Endothelial cell of umbilical vein (primary cell): Measurements from ENCODE around the gene USF1. TPM values are rescaled to one million over a fixed set of nuclear protein-coding genes. Genes with fewer than 3 reads are reported as not detected.

Experiments used
- BruUV-seq: library from RNA; stranded (reverse); fragments of 400-500 nt; replicated peaks from 2 replicates; lab custom pipeline; 2021; lab: Mats Ljungman, UMichigan
- CTCF ChIA-PET: fragments of 300-600, 350-600 bp; sonication (Branson Sonifier 250); formaldehyde crosslinking; loops from one replicate; lab custom pipeline; 2021; ENCODE audit warnings: antibody characterized with exemption, inconsistent platforms; lab: Charles Lee
- POLR2A ChIA-PET: fragments of 300-600, 350-600 bp; sonication (Branson Sonifier 250); formaldehyde crosslinking; loops from one replicate; lab custom pipeline; 2021; ENCODE audit warnings: antibody characterized with exemption, inconsistent platforms; lab: Charles Lee
- DNase-seq: peaks from one replicate; pipeline ENCODE4 v3.0.0-alpha.2; 2011; ENCODE audit warnings: low read depth, low spot score
- FAIRE-seq: peaks from 2 replicates; lab custom pipeline; 2011; peaks lifted over from hg19 to GRCh38; lab: Jason Lieb, UNC
- H2AFZ ChIP-seq: 2 replicates; pipeline ENCODE4 v1.6.0; 2012; ENCODE audit warnings: low read depth, low read length, control low read depth, inconsistent platforms
- H3K27ac ChIP-seq: 2 replicates; pipeline ENCODE4 v1.5.1; 2011; ENCODE audit warnings: low read depth, mild to moderate bottlenecking, control low read depth, low read length, moderate library complexity; ENCODE audit not compliant: insufficient read depth
- H3K27me3 ChIP-seq, 2 experiments: 2 replicates each; pipeline versions ENCODE4 v1.6.0 to v1.6.1; 2011; ENCODE audit warnings: low read length in 2 of 2, mixed read lengths in 1 of 2; ENCODE audit not compliant: control insufficient read depth in 2 of 2, insufficient read depth in 2 of 2
- H3K36me3 ChIP-seq, 2 experiments: 2 replicates in 1 of 2; 3 replicates in 1 of 2; pipeline ENCODE4 v1.5.1; 2011; ENCODE audit warnings: low read length in 2 of 2, mild to moderate bottlenecking in 1 of 2, moderate library complexity in 1 of 2; ENCODE audit not compliant: control insufficient read depth in 2 of 2, insufficient read depth in 2 of 2; ENCODE audit errors: extremely low read depth in 1 of 2
- H3K4me1 ChIP-seq: 3 replicates; pipeline ENCODE4 v1.5.1; 2011; ENCODE audit warnings: mild to moderate bottlenecking, low read length; ENCODE audit not compliant: control insufficient read depth, insufficient read depth; ENCODE audit errors: extremely low read depth
- H3K4me2 ChIP-seq: 2 replicates; pipeline ENCODE4 v1.6.1; 2011; ENCODE audit warnings: low read length, control low read depth, mixed read lengths; ENCODE audit not compliant: insufficient read depth
- H3K4me3 ChIP-seq, 3 experiments: fragments of 200-600 bp in 1 of 3; sonication (generic), shearing (Covaris generic) in 1 of 3; replicated peaks in 1 of 3; 2 replicates each; pipeline ENCODE4 v1.5.1; 2011 to 2016; ENCODE audit warnings: control low read depth in 3 of 3, low read length in 3 of 3, mild to moderate bottlenecking in 2 of 3, inconsistent platforms in 1 of 3, low read depth in 1 of 3, moderate library complexity in 1 of 3; ENCODE audit not compliant: insufficient read depth in 1 of 3
- H3K79me2 ChIP-seq: 2 replicates; pipeline ENCODE4 v1.6.0; 2012; ENCODE audit warnings: low read length, inconsistent platforms; ENCODE audit not compliant: control insufficient read depth, insufficient read depth
- H3K9ac ChIP-seq: replicated peaks from 2 replicates; pipeline ENCODE3; 2011; ENCODE audit warnings: low read length, control low read depth; ENCODE audit not compliant: insufficient read depth; ENCODE audit errors: extremely low read depth
- H3K9me1 ChIP-seq: replicated peaks from 3 replicates; pipeline ENCODE4 v1.6.0; 2011; ENCODE audit warnings: mild to moderate bottlenecking, low read length; ENCODE audit not compliant: control insufficient read depth, insufficient read depth; ENCODE audit errors: extremely low read depth
- H3K9me3 ChIP-seq: replicated peaks from 2 replicates; pipeline ENCODE4 v1.5.1; 2012; ENCODE audit warnings: low read length, inconsistent platforms; ENCODE audit not compliant: control insufficient read depth, insufficient read depth
- H4K20me1 ChIP-seq: replicated peaks from 2 replicates; pipeline ENCODE3; 2011; ENCODE audit warnings: mild to moderate bottlenecking, low read length; ENCODE audit not compliant: control insufficient read depth, insufficient read depth; ENCODE audit errors: extremely low read depth
- EZH2 ChIP-seq: IDR thresholded peaks from 2 replicates; pipeline ENCODE4 v1.6.1; 2012; ENCODE audit warnings: borderline replicate concordance, low read depth, mild to moderate bottlenecking, moderate library complexity, low read length, inconsistent platforms; ENCODE audit not compliant: severe bottlenecking
- FOS ChIP-seq: IDR thresholded peaks from 2 replicates; pipeline ENCODE4 v1.6.1; 2011; ENCODE audit warnings: mild to moderate bottlenecking, low read length, moderate library complexity, borderline replicate concordance; ENCODE audit not compliant: insufficient read depth
- GATA2 ChIP-seq: IDR thresholded peaks from 2 replicates; pipeline ENCODE4 v1.7.0; 2011; ENCODE audit warnings: low read depth, mild to moderate bottlenecking, moderate library complexity, mixed read lengths, low read length; ENCODE audit not compliant: insufficient read length, insufficient read depth
- JUN ChIP-seq: IDR thresholded peaks from 2 replicates; pipeline ENCODE4 v1.6.1; 2011; ENCODE audit warnings: borderline replicate concordance, low read depth; ENCODE audit not compliant: insufficient read length, insufficient read depth
- MAX ChIP-seq: IDR thresholded peaks from 2 replicates; pipeline ENCODE4 v1.6.1; 2011; ENCODE audit not compliant: insufficient read depth, insufficient read length
- MYC ChIP-seq: IDR thresholded peaks from one replicate; pipeline ENCODE4 v1.6.1; 2011; ENCODE audit warnings: mild to moderate bottlenecking, low read depth, low read length
- POLR2A ChIP-seq: IDR thresholded peaks from 2 replicates; pipeline ENCODE4 v1.6.1; 2012; ENCODE audit warnings: low read depth, mild to moderate bottlenecking, control low read depth, low read length
- POLR2AphosphoS5 ChIP-seq: IDR thresholded peaks from 2 replicates; pipeline ENCODE4 v1.6.1; 2012; ENCODE audit warnings: low read depth, mild to moderate bottlenecking, control low read depth, low read length, moderate library complexity; ENCODE audit not compliant: insufficient read depth
- dilution Hi-C: fragments of 300-500 bp; cut with MboI; formaldehyde crosslinking; loops from one replicate; pipeline ENCODE4 v1.15.0; 2019; ENCODE audit warnings: low sequenced_read_pairs; ENCODE audit not compliant: extremely low pct_ligation_motif_present
- intact Hi-C: fragments of 100-400 bp; cut with micrococcal nuclease; formaldehyde crosslinking; loops from one replicate; pipeline ENCODE4 v1.10.0; 2022
- polyA plus RNA-seq, 4 experiments: library from polyadenylated mRNA; depleted of rRNA in 3 of 4; stranded (reverse) in 3 of 4; unstranded in 1 of 4; fragments of >200 nt; gene quantifications; 2 replicates each; pipeline versions ENCODE4 v1.2.1 to v1.2.3, GENCODE V29; 2011 to 2012; ENCODE audit warnings: missing spikeins in 1 of 4
- total RNA-seq: library from RNA; stranded (reverse); gene quantifications from 2 replicates; pipeline ENCODE4 v1.2.3, GENCODE V29; 2021
- TF ChIP-seq, protein P1 (sequence below), 2 donors: IDR thresholded peaks; 1 replicate in 1 of 2; 2 replicates in 1 of 2; pipeline ENCODE4 v1.5.1; 2011; ENCODE audit warnings: low read length in 2 of 2, mild to moderate bottlenecking in 2 of 2, moderate library complexity in 2 of 2, control low read depth in 1 of 2, inconsistent platforms in 1 of 2, low read depth in 1 of 2; ENCODE audit not compliant: insufficient read depth in 1 of 2; ENCODE audit errors: extremely low read depth in 1 of 2

Gene USF1
- total and polyA plus RNA-seq, 2 donors (not counting 3 experiments of a cell fraction or from before 2014, with no cell fraction given): 53.4 to 56.7 TPM

DNA sequence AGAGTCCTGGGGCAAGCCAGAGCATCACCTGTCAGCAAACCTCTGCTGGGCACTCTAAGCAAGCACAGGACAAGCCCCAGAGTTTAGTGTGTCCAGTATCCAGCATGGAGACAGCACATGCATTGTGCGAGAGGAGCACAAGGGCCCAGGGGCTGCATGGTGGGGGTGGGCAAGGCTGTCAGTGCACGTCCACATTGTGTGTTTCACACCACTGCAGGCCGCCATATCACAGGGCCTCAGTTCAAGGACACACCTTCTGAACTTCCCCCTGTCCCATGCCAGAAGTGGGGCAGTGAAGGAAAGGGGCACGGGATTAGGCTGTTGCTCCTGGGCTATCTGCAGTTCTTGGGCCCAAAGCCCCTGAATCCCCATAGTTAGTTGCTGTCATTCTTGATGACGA is 6.2 kb downstream of the USF1 start:
- no peak for FAIRE-seq
- Histone ChIP-seq H3K27ac (no peak overlapping the region), H3K4me1 (peaks cover 7% of the 10 kb centered on the region), H3K4me3 (no peak overlapping the region), H4K20me1 (no peaks in the 10 kb centered on the region), H3K79me2 (peaks cover 6% of the 10 kb centered on the region), H3K27me3 (no peaks in the 10 kb centered on the region), H3K4me2 (no peak overlapping the region), H2AFZ (no peak overlapping the region), H3K9me3 (no peaks in the 10 kb centered on the region), H3K9me1 (no peaks in the 10 kb centered on the region), H3K36me3 (peaks cover 12 to 29% of the 10 kb centered on the region in 2 experiments), H3K9ac (no peak overlapping the region)
- DNase-seq: no peak
- POLR2A ChIA-PET: no interaction called here
- dilution Hi-C loops (no loop called here), intact Hi-C loops (no loop called here)
- CTCF ChIA-PET: interaction anchor here (1.2 to 11.0 kb wide), 5 partner anchors 26 to 101 kb away, joined by 4 to 181 read pairs (median 7); no protein-coding TSS in a partner anchor
- TSS peak; percentile 1 for BruUV-seq
- TF ChIP-seq FOS (no peak), POLR2AphosphoS5 (no peak), MAX (no peak), GATA2 (no peak), POLR2A (no peak), MYC (no peak), EZH2 (no peak), JUN (no peak)
- TF ChIP-seq, protein P1, sequence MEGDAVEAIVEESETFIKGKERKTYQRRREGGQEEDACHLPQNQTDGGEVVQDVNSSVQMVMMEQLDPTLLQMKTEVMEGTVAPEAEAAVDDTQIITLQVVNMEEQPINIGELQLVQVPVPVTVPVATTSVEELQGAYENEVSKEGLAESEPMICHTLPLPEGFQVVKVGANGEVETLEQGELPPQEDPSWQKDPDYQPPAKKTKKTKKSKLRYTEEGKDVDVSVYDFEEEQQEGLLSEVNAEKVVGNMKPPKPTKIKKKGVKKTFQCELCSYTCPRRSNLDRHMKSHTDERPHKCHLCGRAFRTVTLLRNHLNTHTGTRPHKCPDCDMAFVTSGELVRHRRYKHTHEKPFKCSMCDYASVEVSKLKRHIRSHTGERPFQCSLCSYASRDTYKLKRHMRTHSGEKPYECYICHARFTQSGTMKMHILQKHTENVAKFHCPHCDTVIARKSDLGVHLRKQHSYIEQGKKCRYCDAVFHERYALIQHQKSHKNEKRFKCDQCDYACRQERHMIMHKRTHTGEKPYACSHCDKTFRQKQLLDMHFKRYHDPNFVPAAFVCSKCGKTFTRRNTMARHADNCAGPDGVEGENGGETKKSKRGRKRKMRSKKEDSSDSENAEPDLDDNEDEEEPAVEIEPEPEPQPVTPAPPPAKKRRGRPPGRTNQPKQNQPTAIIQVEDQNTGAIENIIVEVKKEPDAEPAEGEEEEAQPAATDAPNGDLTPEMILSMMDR (IDR thresholded peaks at IDR 0.05; ENCODE audit: extremely low read depth in 1 of 2, insufficient read depth in 1 of 2, low read depth in 1 of 2, low read length in 2 of 2): no peak
